IPS DF 4.7 (cell line): ENCODE results near the gene AP3B2.
"Not testable (repeated sequence)": the region's sequence is repeated elsewhere in the genome, so short reads cannot be mapped to it uniquely, and the experiment has no call there.

ENCODE experiments used
- DNase-seq: peaks from one replicate; pipeline ENCODE4 v3.0.0-alpha.2; 2013; ENCODE audit warnings: low spot score; ENCODE audit errors: extremely low read depth

The AP3B2 gene

GRCh38 chr15:82650046-82650670 lies 59.5 kb downstream of the AP3B2 start:
- no peak for DNase-seq

GRCh38 chr15:82649226-82649999 lies 60.3 kb downstream of the AP3B2 start:
- DNase-seq = no peak

- no peak for DNase-seq
Observed at GRCh38 chr15:82648257-82649103, 61.2 kb downstream of the AP3B2 start.

- no peak for DNase-seq
Observed at GRCh38 chr15:82647835-82648256, 61.8 kb downstream of the AP3B2 start.

GRCh38 chr15:82647045-82647834 lies 62.4 kb downstream of the AP3B2 start, which contains the start of gene CPEB1:
TSS of gene CPEB1 (minus strand) at chr15:82647363. CDS start at chr15:82628459, 18,904 bp downstream.
- no peak for DNase-seq

GRCh38 chr15:82646250-82647044 lies 63.2 kb downstream of the AP3B2 start:
- no peak for DNase-seq

GRCh38 chr15:82644967-82645852 lies 64.5 kb downstream of the AP3B2 start:
- not testable (repeated sequence) for DNase-seq

GRCh38 chr15:82643992-82644391 lies 65.7 kb downstream of the AP3B2 start:
- no peak for DNase-seq

GRCh38 chr15:82642656-82643055 lies 67.0 kb downstream of the AP3B2 start:
- DNase-seq = no peak

- DNase-seq = no peak
Observed at GRCh38 chr15:82641129-82641798, 68.4 kb downstream of the AP3B2 start.

GRCh38 chr15:82640672-82641071 lies 69.0 kb downstream of the AP3B2 start:
- DNase-seq = no peak

- DNase-seq = no peak
Observed at GRCh38 chr15:82635798-82636197, 73.9 kb downstream of the AP3B2 start.

- no peak for DNase-seq
Observed at GRCh38 chr15:82630033-82630432, 79.6 kb downstream of the AP3B2 start.

GRCh38 chr15:82625136-82625535 lies 84.5 kb downstream of the AP3B2 start:
- DNase-seq = no peak

- DNase-seq = no peak
Observed at GRCh38 chr15:82624438-82624837, 85.2 kb downstream of the AP3B2 start.

GRCh38 chr15:82624008-82624407 lies 85.7 kb downstream of the AP3B2 start:
- no peak for DNase-seq

GRCh38 chr15:82621970-82622369 lies 87.7 kb downstream of the AP3B2 start:
- DNase-seq = no peak

GRCh38 chr15:82613747-82614146 lies 95.9 kb downstream of the AP3B2 start:
- no peak for DNase-seq

- no peak for DNase-seq
Observed at GRCh38 chr15:82611348-82611747, 98.3 kb downstream of the AP3B2 start.
